H1 (cell line): Measurements from ENCODE around the gene OR2J1. TPM values are rescaled to one million over a fixed set of nuclear protein-coding genes. Genes with fewer than 3 reads are reported as not detected.

Experiments used
- CTCF ChIA-PET: fragments of 300-600 bp; sonication (Branson Sonifier 250); formaldehyde crosslinking; loops from one replicate; lab custom pipeline; 2021; ENCODE audit not compliant: partially characterized antibody; lab: Charles Lee
- POLR2A ChIA-PET: fragments of 300-600 bp; sonication (Branson Sonifier 250); formaldehyde crosslinking; loops from one replicate; lab custom pipeline; 2021; ENCODE audit warnings: inconsistent platforms; ENCODE audit not compliant: partially characterized antibody; lab: Charles Lee
- DNase-seq, 2 experiments: peaks; one replicate each; pipeline versions ENCODE4 v3.0.0 to v3.0.0-alpha.2; 2010 to 2022; ENCODE audit warnings: low spot score in 2 of 2, low read depth in 1 of 2, mixed read lengths in 1 of 2
- FAIRE-seq: peaks from 2 replicates; lab custom pipeline; 2011; peaks lifted over from hg19 to GRCh38; lab: Jason Lieb, UNC
- H2AFZ ChIP-seq: 2 replicates; pipeline ENCODE4 v1.8.1; 2012; ENCODE audit warnings: low read length, inconsistent platforms
- H2AK5ac ChIP-seq: 2 replicates; pipeline ENCODE4 v1.6.1; 2013; ENCODE audit warnings: low read depth, low read length
- H2BK120ac ChIP-seq: replicated peaks from 2 replicates; pipeline ENCODE3; 2013; ENCODE audit warnings: low read depth, low read length, inconsistent platforms
- H2BK12ac ChIP-seq: 2 replicates; pipeline ENCODE4 v1.6.1; 2013; ENCODE audit warnings: low read depth, low read length
- H2BK15ac ChIP-seq: 2 replicates; pipeline ENCODE4 v1.6.1; 2013; ENCODE audit warnings: low read length
- H2BK20ac ChIP-seq: 2 replicates; pipeline ENCODE4 v1.6.1; 2013; ENCODE audit warnings: low read length
- H2BK5ac ChIP-seq: 2 replicates; pipeline ENCODE4 v1.6.1; 2013; ENCODE audit warnings: low read depth, low read length
- H3K14ac ChIP-seq: 2 replicates; pipeline ENCODE4 v1.6.1; 2013; ENCODE audit warnings: inconsistent platforms; ENCODE audit not compliant: insufficient read length
- H3K18ac ChIP-seq: 2 replicates; pipeline ENCODE4 v1.6.1; 2013; ENCODE audit warnings: low read length; ENCODE audit errors: extremely low read depth
- H3K23ac ChIP-seq: 2 replicates; pipeline ENCODE4 v1.6.1; 2013; ENCODE audit warnings: inconsistent platforms; ENCODE audit not compliant: insufficient read length
- H3K23me2 ChIP-seq: 2 replicates; pipeline ENCODE4 v1.6.1; 2013; ENCODE audit warnings: low read depth, low read length
- H3K27ac ChIP-seq: 2 replicates; pipeline ENCODE4 v1.6.1; 2011; ENCODE audit warnings: low read depth, low read length, inconsistent platforms
- H3K27me3 ChIP-seq, 4 experiments: replicated peaks in 1 of 4; 1 replicate in 1 of 4; 2 replicates in 3 of 4; pipeline versions ENCODE4 v1.6.1 to v1.8.1; 2011 to 2013; ENCODE audit warnings: low read length in 3 of 4, mild to moderate bottlenecking in 3 of 4, inconsistent platforms in 2 of 4, mixed read lengths in 2 of 4, moderate library complexity in 1 of 4; ENCODE audit not compliant: control insufficient read depth in 3 of 4, insufficient read depth in 3 of 4; ENCODE audit errors: extremely low read depth in 1 of 4
- H3K36me3 ChIP-seq, 4 experiments: 2 replicates each; pipeline versions ENCODE4 v1.6.1 to v1.8.1; 2011 to 2013; ENCODE audit warnings: mild to moderate bottlenecking in 4 of 4, low read length in 3 of 4, moderate library complexity in 2 of 4, control low read depth in 1 of 4, inconsistent platforms in 1 of 4; ENCODE audit not compliant: insufficient read depth in 4 of 4, control insufficient read depth in 2 of 4
- H3K4ac ChIP-seq: replicated peaks from 2 replicates; pipeline ENCODE3; 2013; ENCODE audit warnings: low read length, low read depth, mixed read lengths, inconsistent platforms; ENCODE audit not compliant: insufficient read length
- H3K4me1 ChIP-seq, 4 experiments: replicated peaks in 1 of 4; 1 replicate in 1 of 4; 2 replicates in 3 of 4; pipeline versions ENCODE4 v1.6.1 to v1.8.1; 2011 to 2013; ENCODE audit warnings: low read length in 3 of 4, inconsistent platforms in 2 of 4, mixed read lengths in 1 of 4; ENCODE audit not compliant: insufficient read depth in 4 of 4, control insufficient read depth in 3 of 4
- H3K4me2 ChIP-seq, 2 experiments: 2 replicates each; pipeline versions ENCODE4 v1.6.1 to v1.8.1; 2011 to 2013; ENCODE audit warnings: low read depth in 2 of 2, low read length in 2 of 2, control low read depth in 1 of 2, inconsistent platforms in 1 of 2, mild to moderate bottlenecking in 1 of 2; ENCODE audit not compliant: insufficient read depth in 1 of 2
- H3K4me3 ChIP-seq, 4 experiments: fragments of 200-600, 300-600 bp in 1 of 4; sonication (generic), shearing (Covaris generic), sonication (Bioruptor Twin) in 1 of 4; 2 replicates each; pipeline versions ENCODE4 v1.5.1 to v1.8.1; 2011 to 2016; ENCODE audit warnings: low read length in 4 of 4, low read depth in 3 of 4, control low read depth in 2 of 4, inconsistent platforms in 2 of 4, mild to moderate bottlenecking in 2 of 4, mixed read lengths in 1 of 4, moderate library complexity in 1 of 4; ENCODE audit not compliant: insufficient read depth in 2 of 4; ENCODE audit errors: extremely low read depth in 1 of 4
- H3K56ac ChIP-seq: replicated peaks from 2 replicates; pipeline ENCODE3; 2013; ENCODE audit warnings: low read depth, mild to moderate bottlenecking, mixed read lengths, low read length, inconsistent platforms; ENCODE audit not compliant: insufficient read length
- H3K79me1 ChIP-seq: 2 replicates; pipeline ENCODE4 v1.6.1; 2013; ENCODE audit warnings: low read depth, low read length, control low read depth
- H3K79me2 ChIP-seq, 2 experiments: 2 replicates each; pipeline versions ENCODE4 v1.6.1 to v1.8.1; 2012 to 2013; ENCODE audit warnings: low read length in 2 of 2, mild to moderate bottlenecking in 2 of 2, inconsistent platforms in 1 of 2; ENCODE audit not compliant: insufficient read depth in 2 of 2, control insufficient read depth in 1 of 2
- H3K9ac ChIP-seq, 4 experiments: replicated peaks in 1 of 4; 1 replicate in 1 of 4; 2 replicates in 3 of 4; pipeline versions ENCODE4 v1.6.1 to v1.8.1; 2011 to 2013; ENCODE audit warnings: low read depth in 3 of 4, low read length in 3 of 4, control low read depth in 2 of 4, mild to moderate bottlenecking in 2 of 4, moderate library complexity in 2 of 4, inconsistent platforms in 1 of 4; ENCODE audit errors: extremely low read depth in 1 of 4
- H3K9me3 ChIP-seq, 2 experiments: 2 replicates each; pipeline versions ENCODE4 v1.6.1 to v1.8.1; 2012 to 2013; ENCODE audit warnings: mild to moderate bottlenecking in 2 of 2, moderate library complexity in 2 of 2, control low read depth in 1 of 2, inconsistent platforms in 1 of 2, low read depth in 1 of 2, low read length in 1 of 2, mixed read lengths in 1 of 2; ENCODE audit not compliant: insufficient read depth in 2 of 2
- H4K20me1 ChIP-seq, 2 experiments: replicated peaks in 1 of 2; 2 replicates each; pipeline versions ENCODE3 to v1.8.1; 2011 to 2013; ENCODE audit warnings: inconsistent platforms in 2 of 2, low read length in 2 of 2, mild to moderate bottlenecking in 1 of 2; ENCODE audit not compliant: insufficient read depth in 2 of 2, control insufficient read depth in 1 of 2
- H4K5ac ChIP-seq: 2 replicates; pipeline ENCODE4 v1.6.1; 2013; ENCODE audit warnings: low read length, low read depth, mixed read lengths, inconsistent platforms; ENCODE audit not compliant: insufficient read length
- H4K8ac ChIP-seq: 2 replicates; pipeline ENCODE4 v1.8.0; 2013; ENCODE audit warnings: mild to moderate bottlenecking, moderate library complexity, low read length, inconsistent platforms; ENCODE audit not compliant: insufficient read depth; ENCODE audit errors: extremely low read depth
- H4K91ac ChIP-seq: replicated peaks from 2 replicates; pipeline ENCODE3; 2013; ENCODE audit warnings: low read length, mixed read lengths, inconsistent platforms; ENCODE audit not compliant: insufficient read length
- WGBS, 2 experiments: shearing (Covaris generic) in 1 of 2; methylation state at CpG; one replicate each; pipeline versions ENCODE4 v1.1.6 to v1.1.7; 2013 to 2015; ENCODE audit warnings: low lambda C conversion rate in 2 of 2, mixed read lengths in 2 of 2, inconsistent platforms in 1 of 2, low coverage in 1 of 2, missing lambda C conversion rate in 1 of 2; ENCODE audit not compliant: insufficient replicate concordance in 2 of 2, insufficient coverage in 1 of 2, insufficient read length in 1 of 2; ENCODE audit errors: extremely low coverage in 1 of 2, missing lambda C conversion rate in 1 of 2; 5-methylcytosine and 5-hydroxymethylcytosine counted together
- polyA plus RNA-seq, 7 experiments: library from polyadenylated mRNA; depleted of rRNA in 3 of 7; stranded (reverse) in 5 of 7; unstranded in 2 of 7; fragments of >200 nt in 5 of 7; fragments of 200-250 nt in 2 of 7; gene quantifications; 1 replicate in 5 of 7; 2 replicates in 1 of 7; 4 replicates in 1 of 7; pipeline versions ENCODE4 v1.2.1 to v1.2.3, GENCODE V29; 2011 to 2013; ENCODE audit warnings: missing spikeins in 2 of 7, mixed read lengths in 2 of 7
- total RNA-seq: library from RNA; stranded (reverse); fragmentation: NEBNext Ultra II Directional; extraction: Animal tissue kit (Norgen Biotek cat#: 25700); gene quantifications from 2 replicates; pipeline ENCODE4 v1.2.1, GENCODE V29; 2021

Gene OR2J1
- total and polyA plus RNA-seq, 2 of the 8 experiments (the other 6 are each of a cell fraction or from before 2014, with no cell fraction given) = not detected

DNA sequence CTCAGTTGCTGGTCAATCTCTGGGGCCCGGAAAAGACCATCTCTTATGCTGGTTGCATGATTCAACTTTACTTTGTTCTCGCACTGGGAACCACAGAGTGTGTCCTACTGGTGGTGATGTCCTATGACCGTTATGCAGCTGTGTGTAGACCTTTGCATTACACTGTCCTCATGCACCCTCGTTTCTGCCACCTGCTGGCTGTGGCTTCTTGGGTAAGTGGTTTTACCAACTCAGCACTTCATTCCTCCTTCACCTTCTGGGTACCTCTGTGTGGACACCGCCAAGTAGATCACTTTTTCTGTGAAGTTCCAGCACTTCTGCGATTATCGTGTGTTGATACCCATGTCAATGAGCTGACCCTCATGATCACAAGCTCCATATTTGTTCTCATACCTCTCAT lies 12.8 kb downstream of the OR2J1 start:
- Histone ChIP-seq H3K9ac (no peak overlapping the region), H4K8ac (no peak overlapping the region), H3K9me3 (no peaks in the 10 kb centered on the region), H3K4me3 (no peak overlapping the region), H2BK20ac (no peak overlapping the region), H3K23me2 (no peaks in the 10 kb centered on the region), H3K23ac (no peak overlapping the region), H3K79me2 (no peaks in the 10 kb centered on the region), H2BK12ac (no peak overlapping the region), H3K14ac (no peak overlapping the region), H4K20me1 (no peaks in the 10 kb centered on the region), H3K36me3 (no peaks in the 10 kb centered on the region), H3K27me3 (no peaks in the 10 kb centered on the region), H4K5ac (no peak overlapping the region), H3K4me1 (no peaks in the 10 kb centered on the region), H3K27ac (no peak overlapping the region), H2AK5ac (no peak overlapping the region), H3K56ac (no peak overlapping the region), H2BK120ac (no peak overlapping the region), H2AFZ (no peak overlapping the region), H3K4ac (no peak overlapping the region), H2BK5ac (no peak overlapping the region), H4K91ac (no peak overlapping the region), H3K18ac (no peak overlapping the region), H3K79me1 (no peaks in the 10 kb centered on the region), H2BK15ac (no peak overlapping the region), H3K4me2 (no peak overlapping the region)
- FAIRE-seq (peak; percentile 19), DNase-seq (no peak)
- CTCF ChIA-PET = interaction anchor here (0.7 to 1.5 kb wide), 6 partner anchors 17 to 491 kb away, joined by 3 to 4 read pairs (median 3); no protein-coding TSS in a partner anchor
- POLR2A ChIA-PET = no interaction called here
- 91% methylated on average over 7 of the region's 7 CpGs; no CpG with 5 or more reads in 1 of the 2 experiments for WGBS, 2 experiments
